HEK293 (cell line): Measurements from ENCODE around the gene TXLNA.

Source experiments
- BCL11B ChIP-seq: fragments of 450-650 bp; formaldehyde crosslinking; IDR thresholded peaks from 2 replicates; pipeline ENCODE4 v1.5.1; 2016; ENCODE audit warnings: low read depth, missing biosample characterization, missing genetic modification characterization
- BCL6B ChIP-seq: fragments of 450-650 bp; formaldehyde crosslinking; IDR thresholded peaks from 2 replicates; pipeline ENCODE4 v1.5.1; 2017; ENCODE audit warnings: missing biosample characterization, missing genetic modification characterization
- HOXA7 ChIP-seq: sonication (generic); formaldehyde crosslinking; IDR thresholded peaks from 2 replicates; pipeline ENCODE4 v1.8.1; 2022; ENCODE audit warnings: missing genetic modification reagents, borderline replicate concordance
- KLF10 ChIP-seq: fragments of 450-650 bp; IDR thresholded peaks from 2 replicates; pipeline ENCODE4 v1.5.1; 2018; ENCODE audit warnings: missing biosample characterization, mild to moderate bottlenecking, missing genetic modification characterization
- PRDM6 ChIP-seq: fragments of 450-650 bp; formaldehyde crosslinking; IDR thresholded peaks from 2 replicates; pipeline ENCODE4 v1.5.1; 2017; ENCODE audit warnings: missing biosample characterization, missing genetic modification characterization
- RBAK ChIP-seq: fragments of 450-650 bp; formaldehyde crosslinking; IDR thresholded peaks from 2 replicates; pipeline ENCODE4 v1.5.1; 2016; ENCODE audit warnings: missing biosample characterization, missing genetic modification characterization
- SP7 ChIP-seq: fragments of 450-650 bp; formaldehyde crosslinking; IDR thresholded peaks from 2 replicates; pipeline ENCODE4 v1.5.1; 2016; ENCODE audit warnings: missing biosample characterization, missing genetic modification characterization
- ZBTB17 ChIP-seq: fragments of 450-650 bp; formaldehyde crosslinking; IDR thresholded peaks from 2 replicates; pipeline ENCODE4 v1.5.1; 2016; ENCODE audit warnings: missing biosample characterization, missing genetic modification characterization
- ZBTB49 ChIP-seq: fragments of 450-650 bp; formaldehyde crosslinking; IDR thresholded peaks from 2 replicates; pipeline ENCODE4 v1.5.1; 2016; ENCODE audit warnings: missing biosample characterization, missing genetic modification characterization, low read depth
- ZBTB7A ChIP-seq: fragments of 450-650 bp; formaldehyde crosslinking; IDR thresholded peaks from 2 replicates; pipeline ENCODE4 v1.5.1; 2016; ENCODE audit warnings: low read depth, missing biosample characterization, missing genetic modification characterization
- ZEB2 ChIP-seq: fragments of 450-650 bp; formaldehyde crosslinking; IDR thresholded peaks from 2 replicates; pipeline ENCODE4 v1.5.1; 2016; ENCODE audit warnings: missing biosample characterization, missing genetic modification characterization
- ZFP37 ChIP-seq: fragments of 450-650 bp; formaldehyde crosslinking; IDR thresholded peaks from 2 replicates; pipeline ENCODE4 v1.5.1; 2016; ENCODE audit warnings: missing biosample characterization, missing genetic modification characterization
- ZNF155 ChIP-seq: fragments of 450-650 bp; formaldehyde crosslinking; IDR thresholded peaks from 2 replicates; pipeline ENCODE4 v1.5.1; 2016; ENCODE audit warnings: missing biosample characterization, missing genetic modification characterization
- ZNF169 ChIP-seq: fragments of 450-650 bp; formaldehyde crosslinking; IDR thresholded peaks from 2 replicates; pipeline ENCODE4 v1.5.1; 2016; ENCODE audit warnings: missing biosample characterization, missing genetic modification characterization
- ZNF174 ChIP-seq: fragments of 450-650 bp; formaldehyde crosslinking; IDR thresholded peaks from 2 replicates; pipeline ENCODE4 v1.5.0; 2017; ENCODE audit warnings: missing biosample characterization, mild to moderate bottlenecking, missing genetic modification characterization
- ZNF19 ChIP-seq: fragments of 450-650 bp; formaldehyde crosslinking; IDR thresholded peaks from 2 replicates; pipeline ENCODE4; 2016; ENCODE audit warnings: missing biosample characterization, missing genetic modification characterization, low read depth
- ZNF221 ChIP-seq: fragments of 450-650 bp; formaldehyde crosslinking; IDR thresholded peaks from 2 replicates; pipeline ENCODE4 v1.5.1; 2017; ENCODE audit warnings: missing biosample characterization, missing genetic modification characterization, borderline replicate concordance
- ZNF223 ChIP-seq: fragments of 450-650 bp; formaldehyde crosslinking; IDR thresholded peaks from 2 replicates; pipeline ENCODE4 v1.5.1; 2016; ENCODE audit warnings: missing biosample characterization, missing genetic modification characterization
- ZNF24 ChIP-seq: fragments of 450-650 bp; formaldehyde crosslinking; IDR thresholded peaks from 2 replicates; pipeline ENCODE4 v1.5.1; 2016; ENCODE audit warnings: missing biosample characterization, missing genetic modification characterization
- ZNF302 ChIP-seq: fragments of 450-650 bp; formaldehyde crosslinking; IDR thresholded peaks from 2 replicates; pipeline ENCODE4 v1.5.1; 2016; ENCODE audit warnings: missing biosample characterization, missing genetic modification characterization, low read depth
- ZNF341 ChIP-seq: fragments of 450-650 bp; formaldehyde crosslinking; IDR thresholded peaks from 2 replicates; pipeline ENCODE4; 2016; ENCODE audit warnings: low read depth, missing biosample characterization, missing genetic modification characterization
- ZNF404 ChIP-seq: fragments of 450-650 bp; formaldehyde crosslinking; IDR thresholded peaks from 2 replicates; pipeline ENCODE4 v1.5.1; 2017; ENCODE audit warnings: missing biosample characterization, missing genetic modification characterization
- ZNF488 ChIP-seq: fragments of 450-650 bp; formaldehyde crosslinking; IDR thresholded peaks from 2 replicates; pipeline ENCODE4 v1.5.1; 2016; ENCODE audit warnings: missing biosample characterization, missing genetic modification characterization
- ZNF510 ChIP-seq: fragments of 450-650 bp; formaldehyde crosslinking; IDR thresholded peaks from 2 replicates; pipeline ENCODE4 v1.5.1; 2018; ENCODE audit warnings: mild to moderate bottlenecking, missing genetic modification characterization, missing biosample characterization; ENCODE audit not compliant: insufficient replicate concordance
- ZNF555 ChIP-seq: fragments of 450-650 bp; formaldehyde crosslinking; conservative IDR thresholded peaks from 2 replicates; pipeline ENCODE4 v1.5.1; 2017; ENCODE audit warnings: missing biosample characterization, mild to moderate bottlenecking, missing genetic modification characterization, inconsistent platforms
- ZNF561 ChIP-seq: fragments of 450-650 bp; IDR thresholded peaks from 2 replicates; pipeline ENCODE4 v1.5.1; 2018; ENCODE audit warnings: missing biosample characterization, missing genetic modification characterization, borderline replicate concordance
- ZNF596 ChIP-seq: fragments of 450-650 bp; IDR thresholded peaks from 2 replicates; pipeline ENCODE4 v1.5.0; 2018; ENCODE audit warnings: missing biosample characterization, mild to moderate bottlenecking, missing genetic modification characterization, moderate library complexity
- ZNF701 ChIP-seq: fragments of 450-650 bp; formaldehyde crosslinking; IDR thresholded peaks from 2 replicates; pipeline ENCODE4 v1.5.1; 2016; ENCODE audit warnings: missing biosample characterization, missing genetic modification characterization
- ZNF768 ChIP-seq: fragments of 450-650 bp; formaldehyde crosslinking; IDR thresholded peaks from 2 replicates; pipeline ENCODE4 v1.5.1; 2018; ENCODE audit warnings: missing biosample characterization, mild to moderate bottlenecking, missing genetic modification characterization
- ZNF792 ChIP-seq: fragments of 450-650 bp; formaldehyde crosslinking; IDR thresholded peaks from 2 replicates; pipeline ENCODE4 v1.5.1; 2016; ENCODE audit warnings: missing biosample characterization, missing genetic modification characterization
- ZSCAN4 ChIP-seq: fragments of 450-650 bp; formaldehyde crosslinking; IDR thresholded peaks from 2 replicates; pipeline ENCODE4 v1.5.1; 2017; ENCODE audit warnings: missing biosample characterization, missing genetic modification characterization
- TF ChIP-seq, protein P1 (sequence below): fragments of 450-650 bp; formaldehyde crosslinking; IDR thresholded peaks from 2 replicates; pipeline ENCODE4 v1.5.1; 2016; ENCODE audit warnings: missing biosample characterization, missing genetic modification characterization

TXLNA gene

GRCh38 chr1:32179443-32180185 lies at the start of gene TXLNA (continued):
- TF ChIP-seq ZNF768 (tag by site-specific recombination) (no peak), ZNF792 (tag by site-specific recombination) (no peak), ZNF174 (no peak), ZFP37 (no peak), BCL6B (tag by site-specific recombination) (no peak), ZNF24 (tag by site-specific recombination) (no peak), ZBTB7A (tag by site-specific recombination) (peak; percentile 34; the same call in 1 of the 2 replicates), ZNF169 (tag by site-specific recombination) (no peak), ZNF555 (tag by site-specific recombination) (no peak), BCL11B (peak; percentile 96), KLF10 (tag by site-specific recombination) (peak; percentile 60; the same call in 1 of the 2 replicates), ZNF510 (tag by site-specific recombination) (no peak), ZEB2 (tag by site-specific recombination) (peak; percentile 93), ZNF404 (tag by site-specific recombination) (no peak), ZNF223 (tag by site-specific recombination) (no peak), ZBTB49 (tag by site-specific recombination) (no peak), ZNF221 (tag by site-specific recombination) (no peak), PRDM6 (no peak), ZNF302 (tag by site-specific recombination) (no peak), ZNF341 (peak; percentile 46; the same call in 1 of the 2 replicates), ZNF19 (tag by site-specific recombination) (no peak), ZSCAN4 (tag by site-specific recombination) (no peak), ZNF561 (tag by site-specific recombination) (no peak; the same call in 1 of the 2 replicates), ZNF488 (tag by site-specific recombination) (no peak), ZBTB17 (tag by site-specific recombination) (peak; percentile 67), ZNF155 (tag by site-specific recombination) (no peak), ZNF701 (tag by site-specific recombination) (no peak), HOXA7 (CRISPR knock-in tag) (no peak), ZNF596 (tag by site-specific recombination) (0 out of 2 replicates have a peak, but pooled peaks have one; percentile 37), RBAK (tag by site-specific recombination) (no peak), SP7 (peak; percentile 63; the same call in 1 of the 2 replicates)
- TF ChIP-seq, protein P1, sequence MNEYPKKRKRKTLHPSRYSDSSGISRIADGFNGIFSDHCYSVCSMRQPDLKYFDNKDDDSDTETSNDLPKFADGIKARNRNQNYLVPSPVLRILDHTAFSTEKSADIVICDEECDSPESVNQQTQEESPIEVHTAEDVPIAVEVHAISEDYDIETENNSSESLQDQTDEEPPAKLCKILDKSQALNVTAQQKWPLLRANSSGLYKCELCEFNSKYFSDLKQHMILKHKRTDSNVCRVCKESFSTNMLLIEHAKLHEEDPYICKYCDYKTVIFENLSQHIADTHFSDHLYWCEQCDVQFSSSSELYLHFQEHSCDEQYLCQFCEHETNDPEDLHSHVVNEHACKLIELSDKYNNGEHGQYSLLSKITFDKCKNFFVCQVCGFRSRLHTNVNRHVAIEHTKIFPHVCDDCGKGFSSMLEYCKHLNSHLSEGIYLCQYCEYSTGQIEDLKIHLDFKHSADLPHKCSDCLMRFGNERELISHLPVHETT, result no peak
